ENCODE results near the gene SPAG7. TPM values are rescaled to one million over a fixed set of nuclear protein-coding genes. Genes with fewer than 3 reads are reported as not detected.
A peak's percentile ranks its signal among the peaks of the same experiment; 100 is the strongest.

SPAG7 gene
- total RNA-seq, 2 experiments from 2014 or later = 54.4 to 58.9 TPM

DNA sequence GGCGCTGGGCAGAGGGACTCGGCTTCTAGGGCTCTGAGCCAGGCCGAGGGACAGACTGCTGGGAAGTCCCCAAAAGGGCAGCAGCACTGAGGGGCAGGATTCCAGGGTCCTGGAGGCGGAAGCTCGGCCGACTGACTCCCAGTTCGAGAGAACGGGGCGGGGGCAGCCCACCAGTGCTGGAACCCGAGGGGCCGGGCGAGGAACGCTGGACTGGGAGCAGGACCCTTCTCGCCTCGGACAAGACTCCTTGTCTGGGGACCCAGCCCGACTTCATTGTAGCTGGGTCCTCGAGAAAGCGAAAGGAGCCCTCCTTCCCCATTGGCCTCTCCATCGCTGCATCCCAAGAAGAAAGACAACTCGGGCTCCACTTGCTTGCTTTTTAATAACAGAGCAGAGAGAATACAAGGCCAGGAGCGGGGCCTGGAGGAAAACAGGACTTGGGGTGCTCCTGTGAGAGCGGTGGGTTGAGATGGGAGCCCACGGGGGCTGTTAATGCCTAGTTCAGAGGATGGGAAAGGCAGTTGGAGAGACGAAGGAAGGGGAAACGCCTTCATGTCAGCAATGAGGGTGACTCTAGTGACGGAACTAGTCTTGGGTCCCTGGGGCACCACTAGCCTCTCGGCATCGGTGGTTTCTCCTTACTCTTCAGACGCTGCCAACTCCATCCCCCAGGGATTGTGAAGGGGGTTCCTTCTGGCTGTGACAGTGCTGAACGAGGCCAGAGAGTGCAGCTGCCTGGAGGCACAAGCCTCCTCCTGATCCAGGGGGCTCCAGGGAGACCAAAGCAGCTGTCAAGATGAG lies 20.4 kb upstream of the SPAG7 start:
- H3K36me3 ChIP-seq (ENCODE audit: insufficient read depth, low read length) = peaks cover 4% of the 10 kb centered on the region; the same call in 1 of the 2 replicates
- H3K4me2 ChIP-seq (ENCODE audit: low read length) = peak overlapping the region; percentile 99
- DNase-seq (ENCODE audit: low spot score) = peak; percentile 47
- H2AFZ ChIP-seq (ENCODE audit: low read length) = peak overlapping the region; percentile 83
- H3K9me2 ChIP-seq (ENCODE audit: insufficient read depth, low read length) = no peaks in the 10 kb centered on the region
- no peaks in the 10 kb centered on the region for H4K20me1 ChIP-seq (ENCODE audit: insufficient read depth, low read length)
- H3K79me2 ChIP-seq (ENCODE audit: insufficient read depth, low read depth, low read length) = peaks cover 3% of the 10 kb centered on the region; the same call in 1 of the 2 replicates
- ChIA-PET CTCF (ENCODE audit: unreplicated experiment) (interaction anchor here (1.3 kb wide), 1 partner anchor 10 kb away, joined by 4 read pairs; no protein-coding TSS in a partner anchor), POLR2A (interaction anchor here (1.1 to 3.3 kb wide), 3 partner anchors 17 to 29 kb away, joined by 3 to 10 read pairs (median 5); partner anchors contain the start of gene SPAG7)
- peaks cover 27% of the 10 kb centered on the region for H3K4me1 ChIP-seq (ENCODE audit: insufficient read depth, low read length, poor library complexity, severe bottlenecking)
- peak overlapping the region; percentile 93 for H3K4me3 ChIP-seq (ENCODE audit: low read depth, low read length, poor library complexity, severe bottlenecking)
- no peak for TF ChIP-seq EZH2phosphoT487 (IDR thresholded peaks at IDR 0.05; ENCODE audit: borderline replicate concordance, low read depth, low read length)
- no peak for TF ChIP-seq CTCF (conservative IDR thresholded peaks at IDR 0.05; ENCODE audit: low read length)
- H3K9me3 ChIP-seq (ENCODE audit: low read length) = no peaks in the 10 kb centered on the region
- intact Hi-C loops (cut with micrococcal nuclease; ENCODE audit: unreplicated experiment) = loop anchor here (2.0 to 5.0 kb wide), 3 partner anchors 31 to 81 kb away; no protein-coding TSS in a partner anchor
- TSS peak; percentile 74 for BruUV-seq (replicated peaks)
- H3K27ac ChIP-seq (ENCODE audit: low read depth, low read length, poor library complexity, severe bottlenecking) = peak overlapping the region; percentile 48

DNA sequence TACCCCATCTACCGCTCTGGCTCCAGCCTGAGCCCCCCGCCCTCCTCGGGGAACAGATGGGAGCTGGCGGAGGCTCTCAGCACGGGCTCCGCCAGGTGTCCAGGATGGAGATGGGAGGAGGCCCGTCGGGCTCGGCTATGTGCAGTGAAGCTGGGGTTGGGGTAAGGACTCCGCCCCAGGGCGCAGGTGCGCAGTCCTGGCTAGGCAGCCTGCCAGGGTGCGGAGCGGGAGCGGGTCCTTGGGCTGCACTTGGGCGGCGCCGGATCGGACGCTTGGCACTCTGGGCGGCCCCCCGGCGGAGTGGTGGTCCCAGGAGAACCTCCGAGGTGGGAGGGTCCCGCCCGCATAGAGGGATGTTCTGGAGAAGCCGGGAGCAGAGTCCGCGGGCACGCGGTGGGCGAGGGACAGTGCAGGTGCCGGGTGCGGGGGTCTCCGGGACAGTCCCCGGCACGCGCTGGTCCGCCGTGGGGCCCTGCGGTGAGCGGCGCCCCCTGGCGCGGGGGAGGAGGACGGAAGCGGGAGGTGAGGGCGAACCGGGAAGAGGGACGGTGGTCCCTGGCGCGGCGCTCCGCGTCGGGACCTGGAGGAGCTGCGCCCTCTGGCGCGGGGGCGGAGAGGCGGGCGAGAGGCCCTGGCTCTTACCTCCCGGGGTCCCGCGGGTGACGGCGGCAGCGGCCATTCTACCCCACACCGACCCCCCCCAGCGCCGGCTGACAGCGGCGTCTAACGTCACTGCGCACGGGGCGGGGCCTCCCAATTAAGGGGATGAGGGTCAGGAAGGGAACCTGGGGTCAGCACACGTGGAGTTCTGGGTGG lies 19.5 kb upstream of the SPAG7 start, which contains the start of gene CAMTA2:
CAMTA2 (minus strand) TSS at position 725 of the 816 bp plus-strand sequence. CDS start 1,453 bp downstream, outside the sequence.
- BruUV-seq (replicated peaks) = TSS peak; percentile 56
- H2AFZ ChIP-seq (ENCODE audit: low read length) = peak within 1 kb of the TSS; percentile 83
- DNase-seq (ENCODE audit: low spot score) = peak; percentile 85
- intact Hi-C loops (cut with micrococcal nuclease; ENCODE audit: unreplicated experiment) = loop anchor here (2.0 to 5.0 kb wide), 3 partner anchors 32 to 80 kb away; no protein-coding TSS in a partner anchor
- H3K4me1 ChIP-seq (ENCODE audit: insufficient read depth, low read length, poor library complexity, severe bottlenecking) = peaks cover 27% of the 10 kb centered on the region
- H3K79me2 ChIP-seq (ENCODE audit: insufficient read depth, low read depth, low read length) = peaks cover 3% of the 10 kb centered on the region; the same call in 1 of the 2 replicates
- TF ChIP-seq EZH2phosphoT487 (IDR thresholded peaks at IDR 0.05; ENCODE audit: borderline replicate concordance, low read depth, low read length) = no peak
- peak; percentile 89 for TF ChIP-seq CTCF (conservative IDR thresholded peaks at IDR 0.05; ENCODE audit: low read length)
- peak within 1 kb of the TSS; percentile 99 for H3K4me2 ChIP-seq (ENCODE audit: low read length)
- H3K4me3 ChIP-seq (ENCODE audit: low read depth, low read length, poor library complexity, severe bottlenecking) = peak within 1 kb of the TSS; percentile 93
- ChIA-PET POLR2A (interaction anchor here (0.5 to 3.3 kb wide), 4 partner anchors 19 to 109 kb away, joined by 3 to 10 read pairs (median 5); partner anchors contain the start of gene SPAG7), CTCF (ENCODE audit: unreplicated experiment) (no interaction called here)
- no peaks in the 10 kb centered on the region for H4K20me1 ChIP-seq (ENCODE audit: insufficient read depth, low read length)
- H3K36me3 ChIP-seq (ENCODE audit: insufficient read depth, low read length) = peaks cover 12% of the 10 kb centered on the region; the same call in 1 of the 2 replicates
- H3K9me3 ChIP-seq (ENCODE audit: low read length) = no peaks in the 10 kb centered on the region
- no peaks in the 10 kb centered on the region for H3K9me2 ChIP-seq (ENCODE audit: insufficient read depth, low read length)
- H3K27ac ChIP-seq (ENCODE audit: low read depth, low read length, poor library complexity, severe bottlenecking) = peak within 1 kb of the TSS; percentile 48
